Tibial nerve (tissue), 4 donors: Measurements from ENCODE around the gene MBOAT2. TPM values are rescaled to one million over a fixed set of nuclear protein-coding genes. Genes with fewer than 3 reads are reported as not detected.
"Not testable (repeated sequence)": the region's sequence is repeated elsewhere in the genome, so short reads cannot be mapped to it uniquely, and the experiment has no call there.

Experiments used
- DNase-seq, 2 donors: peaks; one replicate each; pipeline ENCODE4 v3.0.0-alpha.2; 2019; ENCODE audit warnings: low spot score in 2 of 2
- H3K27ac ChIP-seq, 4 donors: fragments of 200-600 bp; sonication (generic) in 3 of 4; one replicate each; pipeline ENCODE4 v1.5.1; 2017 to 2019; ENCODE audit warnings: mild to moderate bottlenecking in 1 of 4
- H3K27me3 ChIP-seq, 2 donors: fragments of 200-600 bp; sonication (generic) in 1 of 2; one replicate each; pipeline versions ENCODE4 v1.5.1 to v1.6.0; 2017 to 2019
- H3K36me3 ChIP-seq, 3 donors: fragments of 200-600 bp; sonication (generic); one replicate each; pipeline ENCODE4 v1.5.1; 2018 to 2019
- H3K4me1 ChIP-seq, 4 donors: fragments of 200-600 bp; sonication (generic) in 3 of 4; one replicate each; pipeline ENCODE4 v1.5.1; 2017 to 2019
- H3K4me3 ChIP-seq, 4 donors: fragments of 200-600 bp; sonication (generic) in 3 of 4; one replicate each; pipeline ENCODE4 v1.5.1; 2017 to 2019; ENCODE audit warnings: mild to moderate bottlenecking in 1 of 4, moderate library complexity in 1 of 4
- H3K9me3 ChIP-seq, 4 donors: fragments of 200-600 bp; sonication (generic) in 3 of 4; one replicate each; pipeline ENCODE4 v1.5.1; 2017 to 2019
- CTCF ChIP-seq, 5 experiments: fragments of 200-600 bp in 3 of 5; fragments of 450-650 bp in 2 of 5; sonication (generic) in 3 of 5; IDR thresholded peaks; one replicate each; pipeline ENCODE4 v1.5.1; 2016 to 2019; ENCODE audit warnings: antibody characterized with exemption in 5 of 5, mild to moderate bottlenecking in 3 of 5, moderate library complexity in 2 of 5
- EP300 ChIP-seq, 2 donors: sonication (generic); formaldehyde crosslinking; IDR thresholded peaks; one replicate each; pipeline ENCODE4 v1.6.1; 2017; ENCODE audit warnings: antibody characterized with exemption in 2 of 2, mild to moderate bottlenecking in 1 of 2
- POLR2A ChIP-seq, 2 donors: fragments of 450-650 bp; IDR thresholded peaks; one replicate each; pipeline ENCODE4 v1.6.1; 2017; ENCODE audit warnings: antibody characterized with exemption in 2 of 2, mild to moderate bottlenecking in 2 of 2, moderate library complexity in 2 of 2
- WGBS, 2 donors: methylation state at CpG; one replicate each; pipeline ENCODE4 v1.1.5; 2018; 5-methylcytosine and 5-hydroxymethylcytosine counted together
- total RNA-seq, 4 donors: library from RNA; depleted of rRNA; stranded (reverse); fragments of >200 nt; gene quantifications; one replicate each; pipeline ENCODE4 v1.1.0, GENCODE V29; 2016

MBOAT2 gene
- total RNA-seq, 4 donors from 2014 or later: 23.7 to 56.2 (median 45.5) TPM

DNA sequence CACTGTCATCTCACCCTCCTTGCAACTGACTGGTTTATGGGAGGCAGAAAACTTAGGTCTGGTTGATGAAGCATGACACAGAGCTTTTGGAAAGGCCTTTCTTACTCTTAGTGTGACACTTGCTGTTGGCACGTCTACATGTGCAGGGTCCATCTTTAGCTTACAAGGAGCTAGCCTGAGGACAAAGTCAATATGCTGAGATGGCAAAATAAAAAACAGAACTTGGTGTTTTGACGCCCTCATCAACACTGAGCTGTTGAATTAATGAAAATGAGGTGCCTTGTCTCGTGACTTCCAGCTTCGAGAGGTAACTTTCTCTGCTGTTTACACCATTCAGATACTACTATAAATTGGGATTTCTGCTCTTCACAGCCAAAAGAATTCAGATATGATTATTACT lies 87.5 kb downstream of the MBOAT2 start:
- Histone ChIP-seq H3K4me3 (no peak overlapping the region), H3K27me3 (no peaks in the 10 kb centered on the region), H3K9me3 (peaks cover 0 to 10% (median 0%) of the 10 kb centered on the region in 4 donors), H3K27ac (no peak overlapping the region), H3K4me1 (peaks cover 0 to 5% (median 0%) of the 10 kb centered on the region in 4 donors), H3K36me3 (peaks cover 0 to 10% (median 0%) of the 10 kb centered on the region in 3 donors)
- DNase-seq: no peak
- TF ChIP-seq EP300 (IDR thresholded peaks at IDR 0.05): no peak
- TF ChIP-seq CTCF (IDR thresholded peaks at IDR 0.05): no peak
- no peak for TF ChIP-seq POLR2A (IDR thresholded peaks at IDR 0.05)
- WGBS, 2 donors: 87 to 96% methylated on average over 4 of the region's 4 CpGs

- peaks cover 0 to 15% (median 0%) of the 10 kb centered on the region in 3 donors for H3K36me3 ChIP-seq
Observed at GRCh38 chr2:8913767-8914166, 89.7 kb downstream of the MBOAT2 start.

DNA sequence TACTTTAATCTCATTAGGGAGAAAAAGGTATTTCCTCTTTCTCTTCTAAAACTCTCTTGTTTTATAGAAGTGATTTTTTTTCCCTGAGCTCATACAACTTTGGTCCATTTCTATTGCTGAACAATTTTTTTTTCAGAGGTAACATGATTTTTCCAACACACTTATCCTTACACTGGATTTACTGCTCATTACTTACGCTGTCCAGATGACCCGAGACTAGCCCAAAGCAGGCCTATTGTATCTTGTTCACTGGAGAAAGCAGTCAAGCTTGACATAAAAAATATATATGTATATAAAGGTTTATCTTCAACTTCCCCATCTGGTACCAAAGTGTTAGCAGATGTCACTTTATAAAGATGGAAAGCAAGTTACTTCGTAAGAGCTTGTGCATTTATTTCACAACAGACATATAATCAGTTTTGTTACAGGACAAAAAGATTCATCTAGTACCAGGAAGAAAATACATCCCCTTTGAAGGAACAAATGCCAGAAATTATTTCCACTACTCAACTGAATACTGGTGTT lies 95.7 kb downstream of the MBOAT2 start:
- Histone ChIP-seq H3K4me3 (no peak overlapping the region), H3K27ac (no peak overlapping the region), H3K27me3 (no peaks in the 10 kb centered on the region), H3K4me1 (no peaks in the 10 kb centered on the region), H3K9me3 (peaks cover 0 to 22% (median 1%) of the 10 kb centered on the region in 4 donors), H3K36me3 (peaks cover 0 to 43% (median 0%) of the 10 kb centered on the region in 3 donors)
- no peak for DNase-seq
- TF ChIP-seq EP300 (IDR thresholded peaks at IDR 0.05) (no peak), POLR2A (IDR thresholded peaks at IDR 0.05) (no peak), CTCF (IDR thresholded peaks at IDR 0.05) (no peak)
- 90 to 96% methylated on average over 3 of the region's 3 CpGs for WGBS, 2 donors

More at GRCh38 chr2:8913767-8914166, 89.7 kb downstream of the MBOAT2 start:
- 96 to 98% methylated on average over 5 of the region's 5 CpGs for WGBS, 2 donors
- H3K27ac ChIP-seq, H3K27me3 ChIP-seq, H3K4me3 ChIP-seq, DNase-seq, H3K4me1 ChIP-seq: not testable (repeated sequence)
- peaks cover 0 to 15% (median 0%) of the 10 kb centered on the region in 4 donors for H3K9me3 ChIP-seq

GRCh38 chr2:8903924-8904323 lies 99.6 kb downstream of the MBOAT2 start:
- H3K27ac ChIP-seq, H3K4me1 ChIP-seq, DNase-seq, H3K27me3 ChIP-seq, H3K4me3 ChIP-seq: not testable (repeated sequence)
- 93 to 96% methylated on average over 7 of the region's 7 CpGs for WGBS, 2 donors
- H3K36me3 ChIP-seq: peaks cover 0 to 49% (median 0%) of the 10 kb centered on the region in 3 donors
- H3K9me3 ChIP-seq: peaks cover 0 to 10% (median 1%) of the 10 kb centered on the region in 4 donors

GRCh38 chr2:8902757-8903156 lies 100.7 kb downstream of the MBOAT2 start:
- not testable (repeated sequence) for H3K4me1 ChIP-seq, H3K4me3 ChIP-seq, H3K27ac ChIP-seq, DNase-seq, H3K27me3 ChIP-seq
- WGBS, 2 donors: 90 to 91% methylated on average over 7 of the region's 7 CpGs
- Histone ChIP-seq H3K9me3 (peaks cover 0 to 10% (median 1%) of the 10 kb centered on the region in 4 donors), H3K36me3 (peaks cover 0 to 43% (median 0%) of the 10 kb centered on the region in 3 donors)

DNA sequence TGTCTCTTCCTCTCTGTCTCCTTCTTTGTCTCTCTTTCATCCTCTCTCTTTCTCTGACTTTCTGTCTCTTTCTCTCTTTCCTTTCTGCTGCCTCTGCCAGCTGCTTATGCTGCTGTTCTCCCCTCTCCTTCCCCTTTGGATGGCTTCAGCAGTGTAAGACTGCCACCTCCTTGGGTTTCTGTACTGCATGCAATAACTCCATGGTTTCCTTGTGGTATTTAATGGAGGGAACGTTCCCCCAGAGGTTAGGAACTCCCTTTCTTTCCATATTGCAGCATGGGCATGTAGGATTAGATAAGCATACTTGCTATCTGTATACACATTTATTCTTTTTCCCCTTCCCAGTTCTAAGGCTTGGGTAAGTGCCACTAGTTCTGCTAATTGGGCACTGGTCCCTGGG lies 106.3 kb downstream of the MBOAT2 start:
- DNase-seq, H3K4me3 ChIP-seq, H3K4me1 ChIP-seq, H3K27ac ChIP-seq, H3K27me3 ChIP-seq: not testable (repeated sequence)
- peaks cover 0 to 11% (median 0%) of the 10 kb centered on the region in 4 donors for H3K9me3 ChIP-seq
- WGBS, 2 donors: 72 to 86% methylated on average over 1 of the region's 1 CpG
- peaks cover 0 to 38% (median 0%) of the 10 kb centered on the region in 3 donors for H3K36me3 ChIP-seq

GRCh38 chr2:8896671-8897070 lies 106.8 kb downstream of the MBOAT2 start:
- Histone ChIP-seq H3K9me3 (peaks cover 0 to 11% (median 0%) of the 10 kb centered on the region in 4 donors), H3K36me3 (peaks cover 0 to 32% (median 0%) of the 10 kb centered on the region in 3 donors)
- DNase-seq, H3K4me3 ChIP-seq, H3K27ac ChIP-seq, H3K4me1 ChIP-seq, H3K27me3 ChIP-seq: not testable (repeated sequence)
- WGBS, 2 donors: 78 to 87% methylated on average over 5 of the region's 5 CpGs

DNA sequence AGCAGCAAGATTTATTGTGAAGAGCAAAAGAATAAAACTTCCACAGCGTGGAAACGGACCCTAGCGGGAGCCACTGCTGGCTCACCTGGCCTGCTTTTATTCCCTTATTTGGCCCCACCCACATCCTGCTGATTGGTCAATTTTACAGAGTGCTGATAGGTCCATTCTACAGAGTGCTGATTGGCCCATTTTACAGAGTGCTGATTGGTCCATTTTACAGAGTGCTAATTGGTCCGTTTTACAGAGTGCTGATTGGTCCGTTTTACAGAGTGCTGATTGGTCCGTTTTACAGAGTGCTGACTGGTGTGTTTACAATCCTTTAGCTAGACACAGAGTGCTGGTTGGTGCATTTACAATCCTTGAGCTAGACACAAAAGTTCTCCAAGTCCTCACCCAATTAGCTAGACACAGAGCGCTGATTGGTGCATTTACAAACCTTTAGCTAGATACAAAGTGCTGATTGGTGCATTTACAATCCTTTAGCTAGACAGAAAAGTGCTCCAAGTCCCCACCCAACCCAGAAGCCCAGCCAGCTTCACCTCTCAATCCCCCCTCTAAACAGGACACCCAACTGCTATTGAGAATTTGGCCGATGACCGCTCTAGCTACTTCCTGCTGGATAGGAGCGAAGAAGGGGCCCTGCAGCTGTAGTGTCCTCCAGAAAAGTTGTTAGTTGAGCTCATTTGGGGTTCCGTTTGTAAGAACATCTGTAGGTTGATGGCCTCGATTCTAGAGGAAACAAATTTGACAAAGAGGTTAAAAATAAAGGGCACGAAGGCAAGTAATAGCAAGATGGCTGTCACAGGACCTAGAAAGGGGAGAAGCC lies 108.2 kb downstream of the MBOAT2 start:
- H3K27ac ChIP-seq, H3K4me1 ChIP-seq, DNase-seq, H3K4me3 ChIP-seq, H3K27me3 ChIP-seq: not testable (repeated sequence)
- WGBS, 2 donors: 97% methylated on average over 13 of the region's 13 CpGs
- H3K36me3 ChIP-seq: peaks cover 0 to 26% (median 0%) of the 10 kb centered on the region in 3 donors
- peaks cover 0 to 11% (median 0%) of the 10 kb centered on the region in 4 donors for H3K9me3 ChIP-seq
